ENCODE measurements around the gene GCN1. TPM values are rescaled to one million over a fixed set of nuclear protein-coding genes. Genes with fewer than 3 reads are reported as not detected.

The GCN1 gene
- total and polyA plus RNA-seq, 10 of the 15 experiments (the other 5 are each of a cell fraction or from before 2014, with no cell fraction given): 10.8 to 150 (median 58.3) TPM

GRCh38 chr12:120090626-120091295 is 103.8 kb downstream of the GCN1 start:
- no peak overlapping the region for H3K9ac ChIP-seq (ENCODE audit: control insufficient read depth, insufficient read depth, low read length)
- CTCF ChIA-PET: interaction anchor here (0.8 kb wide), 1 partner anchor 109 kb away, joined by 3 read pairs; no protein-coding TSS in a partner anchor
- no peak overlapping the region for H3K27ac ChIP-seq (ENCODE audit: control insufficient read depth, insufficient read depth)
- H3K4me2 ChIP-seq (ENCODE audit: control insufficient read depth, insufficient read depth): no peak overlapping the region
- H4K20me1 ChIP-seq (ENCODE audit: control insufficient read depth, insufficient read depth): no peaks in the 10 kb centered on the region; the same call in 1 of the 2 replicates
- no peaks in the 10 kb centered on the region for H3K9me3 ChIP-seq (replicated peaks; ENCODE audit: control insufficient read depth, insufficient read depth, low read length)
- H3K36me3 ChIP-seq (ENCODE audit: control insufficient read depth in 2 of 2, insufficient read depth in 2 of 2, low read length in 1 of 2): peaks cover 2 to 20% of the 10 kb centered on the region in 2 experiments
- no peak overlapping the region for H2AFZ ChIP-seq (ENCODE audit: control insufficient read depth, low read depth, low read length)
- RAD21 ChIA-PET (ENCODE audit: unreplicated experiment): interaction anchor here (1.3 kb wide), 1 partner anchor 102 kb away, joined by 5 read pairs; the partner anchor contains the start of gene BICDL1
- DNase-seq (ENCODE audit: low read depth, low spot score) (no peak), ATAC-seq (no peak), FAIRE-seq (no peak)
- H3K4me3 ChIP-seq: no peak overlapping the region
- no TSS peak for BruUV-seq (replicated peaks)
- no peak for TF ChIP-seq SUPT20H (IDR thresholded peaks at IDR 0.05; ENCODE audit: borderline replicate concordance, control insufficient read depth, low read depth, low read length)
- TF ChIP-seq POLR2A (IDR thresholded peaks at IDR 0.05; ENCODE audit: low read depth, low read length): peak; percentile 24; the same call in 1 of the 2 replicates
- intact Hi-C loops (cut with micrococcal nuclease; ENCODE audit: unreplicated experiment): no loop called here
- H3K4me1 ChIP-seq (ENCODE audit: control insufficient read depth, insufficient read depth, low read length): peaks cover 12% of the 10 kb centered on the region
- SMC1A ChIA-PET (ENCODE audit: uncharacterized antibody, unreplicated experiment): no interaction called here
- POLR2A ChIA-PET: interaction anchor here (1.0 kb wide), 1 partner anchor 12 kb away, joined by 3 read pairs; no protein-coding TSS in a partner anchor
- H3K79me2 ChIP-seq (ENCODE audit: control insufficient read depth, insufficient read depth, low read length): no peaks in the 10 kb centered on the region
- 97% methylated on average over 19 of the region's 19 CpGs for WGBS (ENCODE audit: insufficient coverage, insufficient replicate concordance, low lambda C conversion rate, missing lambda C conversion rate)
- in situ Hi-C loops (cut with MboI): no loop called here
- no peaks in the 10 kb centered on the region for H3K27me3 ChIP-seq (replicated peaks in 1 of 2; ENCODE audit: control insufficient read depth in 2 of 2, insufficient read depth in 2 of 2, low read length in 1 of 2)

GRCh38 chr12:120090206-120090605 is 104.3 kb downstream of the GCN1 start:
- FAIRE-seq (no peak), DNase-seq (ENCODE audit: low read depth, low spot score) (no peak), ATAC-seq (no peak)
- ChIA-PET CTCF (no interaction called here), RAD21 (ENCODE audit: unreplicated experiment) (interaction anchor here (1.3 kb wide), 1 partner anchor 101 kb away, joined by 5 read pairs; the partner anchor contains the start of gene BICDL1), POLR2A (interaction anchor here (1.0 kb wide), 1 partner anchor 13 kb away, joined by 3 read pairs; no protein-coding TSS in a partner anchor), SMC1A (ENCODE audit: uncharacterized antibody, unreplicated experiment) (no interaction called here)
- H3K36me3 ChIP-seq (ENCODE audit: control insufficient read depth in 2 of 2, insufficient read depth in 2 of 2, low read length in 1 of 2): peaks cover 0 to 16% of the 10 kb centered on the region in 2 experiments; a peak in 3 of 4 replicates
- H3K27ac ChIP-seq (ENCODE audit: control insufficient read depth, insufficient read depth): no peak overlapping the region
- H3K4me3 ChIP-seq: no peak overlapping the region
- in situ Hi-C loops (cut with MboI): no loop called here
- no peak overlapping the region for H3K9ac ChIP-seq (ENCODE audit: control insufficient read depth, insufficient read depth, low read length)
- no peaks in the 10 kb centered on the region for H3K27me3 ChIP-seq (replicated peaks in 1 of 2; ENCODE audit: control insufficient read depth in 2 of 2, insufficient read depth in 2 of 2, low read length in 1 of 2)
- WGBS (ENCODE audit: insufficient coverage, insufficient replicate concordance, low lambda C conversion rate, missing lambda C conversion rate): 100% methylated on average over 3 of the region's 3 CpGs
- H2AFZ ChIP-seq (ENCODE audit: control insufficient read depth, low read depth, low read length): no peak overlapping the region
- H3K9me3 ChIP-seq (replicated peaks; ENCODE audit: control insufficient read depth, insufficient read depth, low read length): no peaks in the 10 kb centered on the region
- intact Hi-C loops (cut with micrococcal nuclease; ENCODE audit: unreplicated experiment): no loop called here
- no TSS peak for BruUV-seq (replicated peaks)
- H3K4me1 ChIP-seq (ENCODE audit: control insufficient read depth, insufficient read depth, low read length): peaks cover 12% of the 10 kb centered on the region
- H4K20me1 ChIP-seq (ENCODE audit: control insufficient read depth, insufficient read depth): no peaks in the 10 kb centered on the region; the same call in 1 of the 2 replicates
- no peak overlapping the region for H3K4me2 ChIP-seq (ENCODE audit: control insufficient read depth, insufficient read depth)
- H3K79me2 ChIP-seq (ENCODE audit: control insufficient read depth, insufficient read depth, low read length): no peaks in the 10 kb centered on the region
- no peak for TF ChIP-seq RBBP5 (conservative IDR thresholded peaks at IDR 0.05)
- no peak for TF ChIP-seq CREB1 (IDR thresholded peaks at IDR 0.05; ENCODE audit: low read depth)
- no peak for TF ChIP-seq PRDM15 (CRISPR knock-in tag; IDR thresholded peaks at IDR 0.05)
- no peak for TF ChIP-seq EZH2 (IDR thresholded peaks at IDR 0.05; ENCODE audit: borderline replicate concordance, control insufficient read depth, low read depth, low read length)
- TF ChIP-seq ZNF207 (IDR thresholded peaks at IDR 0.05; ENCODE audit: borderline replicate concordance): no peak
- TF ChIP-seq ZNF622 (IDR thresholded peaks at IDR 0.05): no peak
- no peak for TF ChIP-seq ZSCAN29 (IDR thresholded peaks at IDR 0.05)
- no peak for TF ChIP-seq NR2C2 (IDR thresholded peaks at IDR 0.05; ENCODE audit: borderline replicate concordance, control insufficient read depth, insufficient read length, low read depth)
- TF ChIP-seq MLLT1 (IDR thresholded peaks at IDR 0.05): no peak
- TF ChIP-seq CREM (IDR thresholded peaks at IDR 0.05; ENCODE audit: low read depth): no peak
